HG02571 (cell line): ENCODE measurements around the gene KIF16B.

Experiments used
- ATAC-seq: cut with Tn5 transposase; IDR thresholded peaks from one replicate; pipeline ENCODE4 v1.9.1; 2021; ENCODE audit warnings: mild to moderate bottlenecking, moderate library complexity; ENCODE audit not compliant: unreplicated experiment

KIF16B gene

DNA sequence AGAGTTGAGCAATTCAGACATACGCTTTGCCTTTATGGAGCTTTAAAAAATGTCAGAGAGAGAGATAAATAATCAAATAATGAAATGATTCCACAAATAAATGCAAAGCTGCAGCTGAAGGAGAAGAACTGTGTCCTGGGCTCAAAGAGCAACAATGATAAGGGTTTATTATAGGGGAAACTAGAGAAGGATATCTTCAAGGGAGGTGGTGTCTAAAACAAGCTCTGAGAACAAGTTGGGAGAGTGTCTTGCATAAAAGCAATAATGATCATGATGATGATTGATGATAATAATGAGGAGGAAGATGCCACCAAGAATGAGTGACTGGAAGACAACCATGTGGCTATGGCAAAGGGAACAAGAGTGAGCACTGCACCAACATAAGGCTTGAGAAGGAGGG lies 164.3 kb downstream of the KIF16B start:
- ATAC-seq: no peak

DNA sequence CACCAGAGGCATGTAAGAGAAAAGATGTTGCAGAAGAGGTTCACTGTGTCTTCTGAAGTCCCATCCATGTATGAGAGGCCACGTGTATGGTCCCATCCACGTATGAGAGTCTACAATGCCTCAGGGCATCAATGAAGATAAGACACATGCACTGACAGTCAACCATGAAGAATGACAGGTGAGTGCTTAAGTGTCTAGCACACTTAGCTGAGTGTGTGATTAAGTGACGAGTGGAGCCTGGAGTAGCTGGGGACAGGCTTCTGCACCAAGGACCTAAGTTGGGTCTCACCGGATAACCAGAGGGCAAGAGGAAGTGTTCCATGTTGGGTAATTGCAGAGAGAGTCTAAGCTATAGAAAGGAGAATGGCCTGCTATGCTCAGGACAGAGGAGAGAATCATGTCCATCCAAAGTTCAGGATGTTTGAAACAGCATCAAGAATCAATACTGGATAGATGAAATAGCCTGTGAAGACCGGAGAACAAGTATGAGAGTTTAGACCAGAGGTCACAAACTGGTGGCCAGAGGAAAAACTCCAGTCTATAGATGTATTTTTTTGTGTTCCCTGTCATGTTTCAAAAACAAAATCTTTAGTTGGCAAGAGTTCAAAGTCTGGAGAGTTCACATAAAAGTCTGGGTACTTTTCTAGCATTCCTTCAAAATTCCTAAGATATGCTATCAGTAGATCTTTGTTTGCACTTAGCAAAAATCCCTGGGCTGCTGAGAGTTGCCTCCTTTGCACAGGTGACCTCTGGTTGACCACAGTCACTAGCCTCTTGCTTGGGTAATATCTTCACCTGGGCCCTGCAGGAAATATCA lies 165.8 kb downstream of the KIF16B start:
- ATAC-seq: no peak

DNA sequence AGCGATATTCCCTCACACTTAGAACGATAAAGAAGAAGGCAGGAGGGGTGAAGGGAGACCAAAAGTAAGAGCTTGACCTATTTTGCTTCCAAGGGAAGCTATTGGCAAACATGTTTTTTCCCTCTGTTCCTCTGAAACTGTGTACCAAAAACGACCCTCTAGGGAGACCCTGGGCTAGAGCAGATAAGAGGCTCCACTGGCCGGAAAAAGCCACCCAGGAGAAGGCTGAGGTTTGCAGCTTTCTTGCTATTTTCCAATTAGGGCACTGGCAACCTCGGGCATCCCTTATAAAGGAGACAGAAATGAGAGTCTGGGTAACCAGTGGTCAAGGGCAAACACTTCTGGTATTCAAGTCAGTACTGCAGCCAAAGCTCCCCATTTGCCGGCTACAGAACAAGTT lies 168.0 kb downstream of the KIF16B start:
- ATAC-seq: no peak

DNA sequence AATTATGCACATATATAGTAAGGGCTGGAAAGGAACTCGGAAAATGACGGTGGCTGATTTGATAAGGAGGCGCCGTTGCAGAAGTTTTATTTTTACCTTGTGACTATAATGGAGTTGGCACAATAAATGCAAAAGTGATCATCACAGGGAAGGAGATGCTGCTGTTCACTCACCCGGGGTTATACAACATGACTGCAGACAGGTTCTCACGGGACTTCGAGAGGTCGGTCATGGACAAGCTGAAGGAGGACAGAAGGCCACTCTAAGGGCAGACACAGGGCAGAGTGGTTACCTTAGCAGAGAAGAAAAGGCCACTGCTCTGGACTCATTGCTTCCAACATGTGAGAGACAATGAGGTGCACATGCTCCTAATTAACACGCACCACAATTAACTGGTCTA lies 168.6 kb downstream of the KIF16B start:
- ATAC-seq: no peak

DNA sequence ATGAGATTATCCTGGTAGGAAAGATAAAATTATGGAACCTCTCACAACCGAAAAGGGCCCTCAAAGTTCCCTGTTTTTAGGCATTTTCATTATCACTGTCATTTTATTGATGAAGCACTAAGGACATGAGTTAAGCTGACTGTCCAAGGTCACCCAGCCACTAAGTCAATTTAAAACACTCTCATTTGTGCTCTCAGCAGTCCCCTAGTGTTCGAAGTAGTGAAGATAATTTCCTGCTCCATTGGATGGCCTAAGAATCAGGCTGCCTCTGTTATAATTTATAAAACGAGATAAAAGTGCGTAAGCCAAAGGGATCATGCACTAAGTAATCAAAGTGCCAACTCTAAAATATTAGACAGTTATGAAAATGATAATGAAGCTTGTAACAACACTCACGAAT lies 169.1 kb downstream of the KIF16B start:
- no peak for ATAC-seq

DNA sequence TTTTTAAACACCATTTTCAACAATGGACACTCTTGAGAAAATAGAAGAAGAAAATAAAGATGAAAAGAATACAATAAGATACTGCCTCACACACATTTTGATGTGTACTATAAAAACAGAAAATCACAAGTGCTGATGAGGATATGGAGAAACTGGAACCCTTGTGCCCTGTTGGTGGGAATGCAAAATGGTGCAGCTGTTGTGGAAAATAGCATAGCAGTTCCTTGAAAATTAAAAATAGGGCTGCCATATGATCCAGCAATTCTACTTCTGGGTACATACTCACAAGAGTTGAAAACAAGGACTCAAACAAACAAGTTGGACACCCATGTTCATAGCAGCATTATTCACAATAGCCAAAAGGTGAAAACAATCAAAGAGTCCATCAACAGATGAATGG lies 173.0 kb downstream of the KIF16B start:
- no peak for ATAC-seq

DNA sequence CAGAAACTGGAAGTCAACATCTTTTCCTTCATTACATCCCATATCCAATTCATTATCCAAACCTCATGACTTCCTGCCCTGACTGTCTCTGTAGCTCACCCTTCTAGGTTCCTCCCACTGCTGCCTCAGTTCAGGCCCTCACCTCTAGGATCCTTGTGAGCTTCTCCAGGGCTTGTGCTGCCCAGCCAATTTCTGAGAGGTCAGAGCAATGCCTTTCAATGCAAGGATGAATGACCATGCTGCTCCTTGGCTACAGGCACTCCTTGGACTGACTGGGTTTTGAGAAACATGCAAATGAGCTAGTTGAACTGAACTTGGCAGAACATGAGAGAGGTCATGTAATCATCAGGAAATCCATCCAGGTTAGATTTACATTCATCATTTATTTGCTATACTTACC lies 173.4 kb downstream of the KIF16B start:
- no peak for ATAC-seq

DNA sequence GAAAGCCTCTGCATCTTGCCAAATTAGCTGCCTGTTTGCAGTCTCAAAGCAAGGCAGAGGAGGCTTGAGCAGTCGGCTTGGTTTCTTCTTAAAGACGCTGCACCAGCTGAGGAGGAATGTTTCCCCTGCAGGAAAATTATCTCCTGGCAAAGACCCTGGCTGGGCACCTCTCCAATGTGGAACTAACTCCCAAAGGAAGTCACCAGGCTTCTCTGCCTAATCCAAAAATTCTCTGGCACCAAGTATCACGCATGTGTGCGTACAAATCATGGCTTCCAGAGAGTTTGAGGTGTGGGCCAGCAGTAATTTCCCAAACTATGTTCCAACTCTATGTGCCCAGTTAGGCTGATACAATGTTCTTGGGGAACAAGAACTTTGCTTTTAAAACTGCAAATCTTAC lies 176.2 kb downstream of the KIF16B start:
- ATAC-seq: no peak

DNA sequence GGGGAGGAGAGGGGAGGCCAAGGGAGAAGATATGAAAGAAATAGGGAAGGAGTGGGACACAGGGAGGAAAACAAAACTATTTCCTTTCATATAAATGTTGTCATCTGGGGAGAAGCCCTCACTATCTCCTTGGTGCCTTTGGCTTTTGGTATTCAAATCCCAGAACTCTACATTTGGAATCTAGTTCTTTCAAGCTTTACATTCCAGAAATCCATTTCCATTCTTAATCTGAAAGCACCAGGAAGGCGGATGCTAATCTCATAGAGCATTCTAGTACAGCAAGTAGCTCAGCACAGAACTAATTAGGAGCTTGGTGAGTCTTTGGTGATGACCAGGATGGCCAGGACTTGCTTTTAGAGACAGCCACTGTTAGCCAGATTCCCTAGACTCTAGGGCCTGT lies 177.9 kb downstream of the KIF16B start:
- ATAC-seq: no peak

DNA sequence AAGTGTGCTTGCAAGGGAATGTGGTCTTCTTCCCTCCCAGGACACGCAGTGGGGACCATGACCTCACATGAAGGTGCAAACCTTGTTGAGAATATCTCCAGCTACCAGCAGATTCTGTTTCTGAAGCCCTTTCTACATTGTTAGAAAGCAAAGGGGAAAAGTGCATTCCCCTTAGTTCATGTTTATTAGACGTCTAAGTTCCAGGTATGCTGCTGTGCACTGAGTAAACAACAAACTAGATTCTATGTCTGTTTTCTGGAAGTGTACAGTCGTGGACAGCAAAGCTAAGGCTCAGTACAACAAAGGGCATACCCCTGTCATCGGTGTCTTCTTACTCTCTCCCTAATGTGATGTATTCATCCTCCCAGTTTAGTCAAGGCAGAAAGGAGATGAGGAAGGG lies 178.5 kb downstream of the KIF16B start:
- ATAC-seq: no peak

DNA sequence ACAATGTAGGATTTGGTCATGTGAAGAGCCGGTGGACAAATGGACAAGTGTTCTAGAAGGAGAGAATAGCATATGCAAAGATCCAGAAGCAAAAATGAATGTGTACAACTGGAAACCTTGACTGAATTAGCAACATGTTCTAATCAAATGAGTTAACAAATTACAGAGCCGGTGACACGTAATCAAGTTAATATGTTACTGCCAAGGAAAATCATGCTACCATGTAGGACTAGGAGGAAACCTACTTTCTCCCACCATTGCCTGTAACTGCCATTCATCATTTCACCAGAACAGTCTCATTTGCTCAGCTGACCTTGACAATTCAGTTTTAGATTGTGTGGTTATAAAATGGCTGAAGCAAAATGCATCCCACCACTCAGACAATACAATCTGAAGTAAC lies 179.4 kb downstream of the KIF16B start:
- ATAC-seq: no peak

DNA sequence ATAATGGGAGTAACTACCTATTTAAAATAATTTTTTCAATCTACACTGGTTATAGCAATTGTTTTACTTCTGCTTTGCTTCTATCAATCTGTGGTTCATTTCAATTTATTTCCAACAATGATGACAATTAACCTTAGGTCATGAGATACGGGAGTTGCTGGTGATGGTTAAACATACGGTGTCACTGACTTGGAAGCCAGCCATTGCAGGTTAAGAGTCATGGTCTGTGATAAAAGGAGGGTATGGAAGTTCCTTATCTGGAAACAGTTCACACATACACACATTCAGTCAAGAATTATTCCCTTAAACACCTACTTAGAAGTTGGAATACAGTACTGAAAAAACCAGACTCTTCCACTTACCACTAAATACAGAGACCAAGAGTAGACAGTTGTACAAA lies 180.0 kb downstream of the KIF16B start:
- no peak for ATAC-seq

DNA sequence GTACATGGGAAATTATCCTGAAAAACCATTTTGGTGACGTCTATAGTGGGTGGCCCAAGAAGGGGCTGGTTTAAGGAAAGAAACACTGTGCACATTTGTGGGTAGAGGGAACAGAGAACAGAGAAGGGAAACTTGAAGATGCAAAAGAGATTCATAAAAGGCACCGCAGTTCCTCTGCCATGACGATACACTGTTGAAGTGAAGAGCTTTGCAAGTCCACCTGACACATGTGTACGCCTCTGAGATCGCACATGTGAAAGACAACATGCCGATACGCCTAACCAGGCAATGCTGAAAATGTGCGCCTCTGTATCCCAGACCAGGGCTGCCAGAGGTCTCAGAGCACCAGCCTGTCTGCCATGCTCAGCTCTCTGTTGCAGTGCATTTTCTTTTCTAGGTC lies 180.9 kb downstream of the KIF16B start:
- ATAC-seq: peak; percentile 97

DNA sequence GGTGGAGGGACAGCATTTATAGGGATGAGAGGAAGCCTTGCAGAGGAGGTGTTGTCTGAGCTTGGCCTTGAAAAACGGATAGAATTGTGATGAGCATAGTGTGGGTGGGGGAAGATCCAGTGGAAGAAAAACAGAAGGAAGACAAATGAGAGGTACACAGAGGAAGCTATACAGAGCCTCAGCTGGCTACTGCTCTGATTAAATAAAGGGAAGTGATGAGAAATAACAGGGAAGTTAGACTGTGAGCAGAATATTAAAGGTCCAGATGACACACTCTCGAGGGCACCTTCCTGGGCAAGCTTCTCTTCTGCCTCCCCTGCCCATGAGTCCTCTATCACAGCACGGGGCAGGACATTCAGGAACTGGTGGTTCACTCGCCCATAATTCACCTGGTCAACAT lies 182.3 kb downstream of the KIF16B start:
- no peak for ATAC-seq

DNA sequence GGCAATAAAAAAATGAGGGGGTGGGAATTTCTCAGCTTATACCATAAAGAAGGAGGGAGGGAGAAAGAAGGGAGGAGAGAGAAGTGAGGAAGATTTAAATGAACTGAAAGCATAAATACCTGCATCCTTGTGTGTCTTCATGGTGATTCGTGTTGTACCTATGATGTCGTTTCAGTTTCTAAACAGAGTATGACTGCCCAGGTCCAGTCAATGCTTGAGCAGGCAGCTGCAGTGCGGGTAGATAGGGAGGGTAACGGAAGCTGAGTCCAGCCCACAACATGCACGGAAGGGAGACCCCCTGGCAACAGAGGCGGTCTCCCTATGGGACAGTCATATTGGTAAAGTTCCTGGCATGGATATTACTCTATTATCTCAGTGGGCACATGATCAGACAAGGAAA lies 184.5 kb downstream of the KIF16B start:
- ATAC-seq: no peak

DNA sequence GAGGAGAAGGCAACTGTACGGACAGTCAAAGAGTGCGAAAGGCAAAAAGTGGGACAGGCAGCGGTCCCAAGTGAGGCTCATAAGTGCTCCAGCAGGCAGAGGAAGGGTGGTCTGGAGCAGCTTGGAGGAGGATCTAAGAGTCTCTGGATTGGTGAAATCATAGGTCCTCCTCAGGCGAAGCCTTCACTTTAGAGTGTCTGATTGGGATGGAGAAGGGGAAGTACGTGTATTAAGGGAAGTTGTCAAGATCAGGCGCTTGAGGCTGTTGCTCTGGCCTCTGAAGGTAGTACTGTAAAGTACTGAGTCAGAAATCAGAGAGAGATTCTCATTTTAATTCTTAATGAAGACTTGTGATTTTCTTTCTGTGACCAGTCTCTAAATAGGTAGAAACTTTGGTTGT lies 185.6 kb downstream of the KIF16B start:
- ATAC-seq: no peak

DNA sequence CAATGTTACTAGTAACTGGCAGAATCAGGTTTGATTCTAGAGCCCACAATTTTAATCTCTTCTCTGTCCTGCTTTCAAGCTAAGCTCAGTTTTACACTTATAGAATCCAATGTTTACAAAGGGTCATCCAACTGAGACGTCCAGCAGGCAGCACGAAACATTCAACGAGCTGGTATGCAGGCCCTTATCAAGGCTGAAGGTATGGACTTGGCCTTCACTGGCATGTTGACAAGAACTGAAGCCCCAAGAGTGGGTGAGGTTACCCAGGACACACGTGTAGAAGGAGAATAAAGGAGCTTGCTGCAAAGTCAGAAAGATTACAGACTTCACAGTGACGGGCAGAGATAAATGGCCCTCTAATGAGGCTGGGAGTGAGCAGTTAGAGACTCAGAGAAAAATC lies 187.4 kb downstream of the KIF16B start:
- no peak for ATAC-seq

DNA sequence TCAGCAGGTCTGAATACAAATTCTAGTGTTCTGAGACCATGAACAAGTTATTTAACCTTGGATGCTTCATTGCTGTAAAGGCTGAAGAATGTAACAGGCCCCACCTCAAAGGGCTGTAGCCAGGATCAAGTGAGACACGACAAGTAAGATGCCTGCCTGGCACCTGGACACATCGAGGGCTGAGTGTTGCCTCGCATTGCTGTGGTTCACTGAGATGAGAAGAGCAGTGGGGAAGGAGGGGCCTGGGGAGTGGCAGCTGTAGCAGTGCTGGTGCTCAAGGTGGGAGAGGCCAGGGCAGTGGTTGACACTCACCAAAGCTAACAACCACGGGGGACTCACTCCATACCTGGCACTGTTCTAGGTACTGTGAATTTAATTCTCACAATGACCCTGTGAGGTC lies 187.8 kb downstream of the KIF16B start:
- no peak for ATAC-seq

DNA sequence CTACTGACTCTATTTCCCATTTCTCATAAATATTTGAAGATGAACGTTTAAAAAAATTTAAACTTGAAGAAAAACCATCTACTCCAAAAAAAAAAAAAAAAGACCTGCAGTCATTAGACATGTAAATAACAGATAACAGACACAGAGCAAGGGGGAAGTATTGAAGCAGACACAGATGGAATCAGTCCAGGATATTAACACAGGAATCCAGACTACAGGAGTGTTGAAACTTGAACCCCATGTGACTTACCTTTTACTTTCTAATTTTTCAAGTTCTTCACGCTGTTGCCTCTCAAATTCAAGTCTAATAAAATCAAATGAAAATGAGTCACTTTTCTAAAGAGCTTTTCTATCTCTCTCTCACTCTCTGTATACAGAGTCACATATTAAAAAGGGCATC lies 191.8 kb downstream of the KIF16B start:
- ATAC-seq: no peak

DNA sequence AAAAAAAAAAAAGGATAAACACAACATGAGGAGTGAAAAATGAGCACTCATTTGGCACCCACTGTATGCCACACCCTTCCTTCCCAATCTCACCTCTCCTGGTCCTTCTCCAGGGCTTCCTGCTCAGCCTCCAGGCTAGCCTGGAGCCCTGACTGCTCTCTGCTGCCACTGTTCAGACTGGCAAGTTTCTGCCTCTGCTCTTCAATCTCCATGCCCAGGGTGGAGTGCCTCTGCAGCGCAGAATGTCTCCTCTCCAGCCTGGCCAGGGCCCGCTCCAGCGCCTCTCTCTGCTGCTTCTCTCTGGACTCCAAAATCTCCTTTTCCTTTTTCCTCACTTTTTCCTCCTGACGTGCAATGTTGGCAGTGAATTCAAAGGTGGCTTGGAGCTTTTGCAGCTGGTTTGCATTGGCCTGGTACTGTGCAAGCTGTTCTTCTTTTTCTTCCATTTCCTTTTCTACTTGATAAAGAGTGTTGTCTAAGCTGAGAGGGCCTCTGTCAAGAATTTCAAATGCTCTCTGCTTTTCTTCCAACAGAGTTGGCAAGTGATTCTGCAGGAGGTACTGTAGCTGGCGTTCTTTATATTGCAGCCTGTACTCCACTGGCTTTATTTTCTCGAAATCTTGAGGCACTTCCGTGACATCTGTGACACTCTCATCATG lies 194.4 kb downstream of the KIF16B start:
- ATAC-seq: no peak

DNA sequence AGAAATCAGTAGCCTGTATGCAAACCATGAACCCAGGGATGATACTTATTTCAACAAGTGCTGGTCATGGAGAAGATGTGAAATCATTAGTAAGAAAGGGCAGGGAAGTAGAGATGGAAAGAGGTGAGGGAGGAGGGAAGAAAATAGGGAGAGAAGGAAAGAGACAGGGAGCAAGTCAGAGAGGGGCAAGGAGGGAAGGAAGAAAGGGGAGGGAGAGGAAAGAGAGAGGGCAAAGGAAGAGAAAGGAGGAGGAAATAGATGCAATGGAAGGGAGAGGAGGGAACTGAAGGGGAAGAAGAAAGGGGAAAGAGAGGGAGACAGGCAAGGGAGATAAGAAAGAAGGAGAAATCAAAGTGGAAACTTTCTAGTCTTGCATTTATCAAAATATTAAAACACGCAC lies 195.1 kb downstream of the KIF16B start:
- no peak for ATAC-seq

DNA sequence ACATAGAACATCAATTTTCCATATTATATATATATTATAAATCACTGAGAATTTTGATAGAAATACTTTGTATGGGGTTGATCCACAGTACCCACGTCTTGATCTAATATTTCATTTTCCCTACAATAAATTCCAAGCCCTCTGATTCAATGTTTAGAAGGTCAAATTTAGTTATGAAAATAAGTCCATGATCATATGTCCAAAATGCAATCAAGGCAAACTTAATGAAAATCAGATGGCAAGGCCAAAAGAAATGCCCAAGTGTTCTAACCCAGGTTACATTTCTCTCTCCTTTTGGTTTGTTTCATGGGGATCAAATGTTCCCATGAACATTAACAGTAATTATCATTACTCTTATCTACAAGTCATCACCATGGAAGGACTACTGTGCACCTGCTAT lies 203.8 kb downstream of the KIF16B start:
- no peak for ATAC-seq
